ENCODE data around the gene SLC4A3.

The SLC4A3 gene

GRCh38 chr2:219634171-219634940, 6.9 kb downstream of the SLC4A3 start:
- DNase-seq, result no peak

GRCh38 chr2:219634951-219635751, 7.7 kb downstream of the SLC4A3 start:
- DNase-seq, result no peak

DNA sequence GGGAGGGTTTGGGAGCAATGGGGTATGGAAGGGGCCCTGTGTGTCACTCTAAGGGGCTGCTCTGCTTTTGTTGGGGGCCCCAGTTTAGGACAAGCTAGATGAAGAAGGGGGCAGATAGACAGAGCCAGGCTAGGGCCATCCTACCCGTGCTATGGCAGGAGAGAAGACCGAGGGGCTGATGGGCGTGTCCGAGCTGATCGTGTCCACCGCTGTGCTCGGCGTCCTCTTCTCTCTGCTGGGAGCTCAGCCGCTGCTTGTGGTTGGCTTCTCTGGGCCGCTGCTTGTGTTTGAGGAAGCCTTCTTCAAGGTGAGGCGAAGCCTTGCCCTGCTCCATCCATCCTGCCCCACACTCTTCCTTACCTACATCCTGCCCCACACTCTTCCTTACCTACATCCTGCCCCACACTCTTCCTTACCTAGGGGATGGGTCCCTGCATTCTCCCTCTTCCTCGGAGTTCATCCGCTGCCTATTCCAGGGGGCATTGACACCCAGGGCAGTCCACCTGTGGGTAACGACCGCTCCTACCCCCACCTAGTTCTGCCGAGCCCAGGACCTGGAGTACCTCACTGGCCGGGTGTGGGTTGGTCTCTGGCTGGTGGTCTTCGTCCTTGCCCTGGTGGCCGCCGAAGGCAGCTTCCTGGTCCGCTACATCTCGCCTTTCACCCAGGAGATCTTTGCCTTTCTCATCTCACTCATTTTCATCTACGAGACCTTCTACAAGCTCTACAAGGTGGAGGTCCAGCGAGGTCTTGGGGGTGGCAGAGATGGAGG, 8.9 kb downstream of the SLC4A3 start:
- no peak for DNase-seq

DNA sequence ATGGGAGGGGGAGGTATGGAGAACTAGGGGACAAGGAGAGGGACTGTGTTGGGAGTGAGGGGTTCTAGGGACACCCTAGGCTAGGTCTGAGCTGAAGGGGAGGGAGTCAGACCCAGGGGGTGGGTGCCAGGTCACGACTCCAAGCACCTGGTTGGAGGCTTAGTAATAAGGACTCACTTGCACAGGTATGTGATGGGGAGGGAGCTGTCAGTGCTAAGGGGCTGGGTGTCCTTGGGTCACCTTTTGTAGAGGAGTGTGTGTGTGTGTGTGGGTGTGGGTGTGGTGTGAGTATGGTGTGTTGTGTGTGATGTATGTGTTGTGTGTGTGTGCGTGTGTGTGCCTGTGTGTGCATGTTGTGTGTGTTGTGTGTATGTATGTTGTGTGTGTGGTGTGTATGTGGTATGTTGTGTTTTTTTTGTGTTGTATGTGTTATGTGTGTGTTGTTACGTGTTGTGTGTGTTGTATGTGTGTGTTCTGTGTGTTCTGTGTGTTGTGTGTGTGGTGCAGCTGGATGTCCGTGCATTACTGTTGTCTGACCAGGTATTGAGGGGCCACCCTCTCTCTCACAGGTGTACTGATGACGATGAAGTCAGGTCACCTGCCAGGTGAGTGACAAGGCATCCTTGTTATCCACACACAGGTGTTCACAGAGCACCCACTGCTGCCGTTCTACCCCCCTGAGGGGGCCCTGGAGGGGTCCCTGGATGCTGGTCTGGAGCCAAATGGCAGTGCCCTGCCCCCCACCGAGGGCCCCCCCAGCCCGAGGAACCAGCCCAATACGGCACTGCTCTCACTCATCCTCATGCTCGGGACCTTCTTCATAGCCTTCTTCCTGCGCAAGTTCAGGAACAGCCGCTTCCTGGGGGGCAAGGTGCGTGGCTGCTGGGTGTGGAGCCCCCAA, 9.8 kb downstream of the SLC4A3 start:
- DNase-seq, result no peak

DNA sequence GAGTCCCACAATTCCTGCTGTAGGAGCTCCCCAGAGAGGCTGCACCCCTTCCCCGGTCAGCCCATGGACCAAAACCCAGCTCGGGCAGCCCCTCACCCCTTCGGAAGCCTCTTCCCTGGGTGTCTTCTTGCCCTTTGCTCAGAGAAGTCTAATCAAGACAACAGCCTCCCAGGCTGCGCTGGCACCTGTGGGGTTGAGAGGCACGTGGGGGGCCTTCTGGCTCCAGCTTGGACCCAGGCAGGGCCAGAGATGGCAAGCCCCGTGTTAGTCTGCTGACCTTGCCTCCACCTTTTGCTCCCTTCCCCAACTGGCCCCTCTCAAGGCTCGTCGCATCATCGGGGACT, 10.4 kb downstream of the SLC4A3 start:
- DNase-seq, result no peak

- DNase-seq, result no peak
Observed at GRCh38 chr2:219638217-219638947, 11.0 kb downstream of the SLC4A3 start.

- no peak for DNase-seq
Observed at GRCh38 chr2:219638948-219639755, 11.7 kb downstream of the SLC4A3 start.

DNA sequence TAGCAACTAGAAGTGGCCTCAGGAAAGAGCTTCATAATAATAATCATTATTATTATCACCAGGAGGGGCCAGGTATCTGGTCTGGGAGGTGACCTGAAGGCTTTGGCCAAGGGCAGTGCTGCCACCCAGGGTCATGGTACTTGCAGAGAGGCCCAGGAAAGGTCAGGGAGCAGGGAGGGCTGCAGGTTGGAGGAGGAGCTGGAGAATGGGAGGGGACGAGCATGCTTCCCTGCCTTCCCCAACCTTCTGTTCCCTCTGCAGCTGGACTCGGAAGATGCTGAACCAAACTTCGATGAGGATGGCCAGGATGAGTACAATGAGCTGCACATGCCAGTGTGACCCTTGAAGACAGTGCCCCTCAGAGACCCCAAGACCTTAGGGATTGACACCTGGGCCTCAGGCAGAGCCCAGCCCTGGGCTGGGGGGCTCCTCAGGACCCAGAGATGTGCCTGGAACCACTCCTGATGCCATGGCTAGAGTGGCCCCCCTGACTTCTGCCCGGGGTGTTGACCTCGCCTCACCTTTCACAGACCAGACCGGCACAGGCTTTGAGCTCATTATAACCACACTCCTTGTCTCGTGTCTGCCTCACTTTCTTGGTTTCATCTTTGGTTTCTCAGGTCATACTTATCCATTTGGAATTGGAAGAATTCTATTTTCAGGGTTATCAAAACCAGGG, 14.1 kb downstream of the SLC4A3 start:
- no peak for DNase-seq

GRCh38 chr2:219642069-219642454, 14.6 kb downstream of the SLC4A3 start:
- DNase-seq, result no peak

DNA sequence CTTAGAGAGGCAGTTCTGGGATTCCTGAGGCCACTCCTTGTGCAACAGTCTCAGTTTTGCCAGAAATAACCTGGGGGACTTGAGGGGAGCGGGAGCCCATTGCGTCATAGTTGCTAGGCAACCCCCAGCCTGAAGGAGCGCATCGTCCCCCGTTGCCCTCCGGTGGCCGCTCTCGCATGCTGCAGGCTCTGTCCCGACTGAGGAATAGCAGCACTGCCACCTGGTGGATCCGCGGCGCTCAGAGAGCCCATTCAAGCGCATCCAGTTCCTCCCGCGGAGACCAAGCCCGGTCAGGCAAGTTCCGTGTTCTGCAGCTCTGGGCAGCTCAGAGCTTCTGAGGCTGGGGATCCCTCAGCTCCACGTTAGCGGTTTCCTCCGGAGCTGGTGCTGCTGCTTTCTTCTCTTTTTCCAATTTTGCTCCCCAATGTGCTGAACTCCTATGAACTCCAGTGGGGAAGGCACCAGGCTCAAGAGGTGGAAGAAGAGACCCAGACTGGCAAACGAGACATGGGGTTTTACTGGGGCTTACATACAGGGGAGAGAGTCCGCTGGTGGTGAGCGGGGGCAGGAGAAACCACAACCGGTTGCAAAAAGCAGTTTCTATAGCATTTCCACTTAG, 15.1 kb downstream of the SLC4A3 start:
- peak; percentile 24 for DNase-seq

DNA sequence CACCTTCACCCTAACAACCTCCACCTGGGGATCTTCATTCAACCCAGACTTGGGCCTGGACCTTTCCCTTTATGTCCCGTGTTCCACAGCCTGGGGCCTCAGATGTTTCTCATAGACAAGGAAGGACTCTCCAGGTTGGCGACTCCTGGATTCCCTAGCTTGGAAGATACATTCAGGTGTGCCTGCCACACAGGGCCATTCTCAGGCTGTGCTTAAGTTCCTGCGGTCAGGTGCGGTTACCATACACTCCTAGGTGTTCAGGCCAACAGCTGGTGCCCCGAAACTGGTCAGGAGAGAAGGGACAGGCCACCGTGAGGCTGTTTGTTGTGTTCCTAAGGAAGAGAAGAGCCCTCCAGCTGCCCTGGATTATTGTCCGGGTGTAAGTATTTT, 15.6 kb downstream of the SLC4A3 start:
- no peak for DNase-seq

- no peak for DNase-seq
Observed at GRCh38 chr2:219643788-219644398, 16.5 kb downstream of the SLC4A3 start.

GRCh38 chr2:219644801-219645480, 17.5 kb downstream of the SLC4A3 start:
- DNase-seq, result peak; percentile 78

DNA sequence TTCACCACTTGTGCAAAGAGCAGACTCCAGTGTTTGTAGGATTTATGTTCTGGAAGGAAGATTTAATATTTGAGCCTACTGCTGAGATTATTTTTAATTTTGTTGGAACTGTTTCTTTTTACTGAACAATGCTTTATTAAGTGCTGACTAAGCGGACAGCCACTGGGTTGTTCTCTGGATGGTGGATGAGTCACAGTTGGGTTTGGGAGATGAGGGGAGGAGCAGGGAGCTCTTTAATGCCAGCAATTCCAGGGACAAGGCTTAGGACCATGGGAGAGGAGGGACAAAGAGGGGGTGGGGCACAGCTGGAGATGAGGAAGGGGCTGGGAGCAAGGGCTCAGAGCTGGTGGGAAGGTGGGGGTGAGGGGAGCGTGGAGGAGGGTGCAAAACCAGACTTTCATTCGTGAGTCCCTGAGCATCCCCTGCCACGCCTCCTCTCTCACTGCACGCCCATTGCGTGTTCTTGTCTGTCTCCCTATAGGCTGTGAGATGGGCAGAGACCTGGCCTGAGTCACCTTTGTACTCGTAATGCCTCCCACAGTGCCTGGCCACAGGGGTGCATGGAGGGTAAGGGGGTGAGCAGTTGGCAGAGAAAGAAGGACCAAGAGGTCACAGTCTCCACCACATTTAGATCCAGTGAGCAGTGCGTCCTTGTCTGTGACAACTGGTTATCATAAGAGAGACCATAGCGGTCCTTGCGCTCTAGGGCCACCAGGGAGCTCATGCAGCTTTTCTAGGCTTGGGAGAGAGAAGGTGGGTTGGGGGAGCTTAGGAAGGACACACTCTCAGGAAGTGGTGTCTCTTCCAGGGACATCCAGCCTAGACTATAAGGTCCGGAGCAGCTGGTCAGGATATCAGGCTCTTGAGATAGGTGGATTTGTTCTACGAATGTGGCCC, 18.4 kb downstream of the SLC4A3 start:
- no peak for DNase-seq

- DNase-seq, result no peak
Observed at GRCh38 chr2:219648176-219648575, 20.7 kb downstream of the SLC4A3 start.

- no peak for DNase-seq
Observed at GRCh38 chr2:219648963-219649362, 21.5 kb downstream of the SLC4A3 start.

GRCh38 chr2:219650426-219651248, 23.2 kb downstream of the SLC4A3 start:
- DNase-seq, result no peak
